IMR-90 (cell line): ENCODE data around the gene POFUT2. TPM values are rescaled to one million over a fixed set of nuclear protein-coding genes. Genes with fewer than 3 reads are reported as not detected.
"Not testable (repeated sequence)": the region's sequence is repeated elsewhere in the genome, so short reads cannot be mapped to it uniquely, and the experiment has no call there.

ENCODE experiments used
- ATAC-seq: fragments of 200-7000 bp; cut with Tn5 transposase; 2 replicates; pipeline ENCODE4 v1.9.1; 2020; ENCODE audit warnings: low read depth, mild to moderate bottlenecking, moderate library complexity
- BruUV-seq: library from RNA; stranded (reverse); fragments of 400-500 nt; replicated peaks from 2 replicates; lab custom pipeline; 2021; lab: Mats Ljungman, UMichigan
- CTCF ChIA-PET: fragments of 300-600 bp; formaldehyde crosslinking; extraction: SDS; loops from one replicate; lab custom pipeline; 2021; ENCODE audit warnings: antibody characterized with exemption; lab: Yijun Ruan, JAX
- POLR2A ChIA-PET: fragments of 300-600 bp; sonication (Branson Sonifier 250); formaldehyde crosslinking; loops from one replicate; lab custom pipeline; 2022; ENCODE audit warnings: antibody characterized with exemption; ENCODE audit not compliant: unreplicated experiment; lab: Charles Lee
- DNase-seq: peaks from one replicate; pipeline ENCODE4 v3.0.0; 2013
- H2AFZ ChIP-seq: replicated peaks from 2 replicates; pipeline ENCODE3; 2013; ENCODE audit warnings: low read length, mild to moderate bottlenecking; ENCODE audit not compliant: poor library complexity
- H2AK5ac ChIP-seq: 2 replicates; pipeline ENCODE4 v1.6.1; 2013; ENCODE audit warnings: low read depth, low read length, inconsistent platforms
- H2AK9ac ChIP-seq: replicated peaks from 2 replicates; pipeline ENCODE3; 2013; ENCODE audit warnings: mild to moderate bottlenecking, low read depth, low read length, moderate library complexity; ENCODE audit not compliant: poor library complexity
- H2BK120ac ChIP-seq: 2 replicates; pipeline ENCODE4 v1.6.1; 2013; ENCODE audit warnings: low read depth, low read length, inconsistent platforms
- H2BK15ac ChIP-seq: 3 replicates; pipeline ENCODE4 v1.6.1; 2013; ENCODE audit warnings: low read depth, low read length, inconsistent platforms
- H2BK20ac ChIP-seq: 2 replicates; pipeline ENCODE4 v1.6.1; 2013; ENCODE audit warnings: low read depth, mild to moderate bottlenecking, inconsistent platforms, low read length, moderate library complexity
- H2BK5ac ChIP-seq: 2 replicates; pipeline ENCODE4 v1.6.1; 2013; ENCODE audit warnings: mild to moderate bottlenecking, low read depth, low read length, inconsistent platforms; ENCODE audit not compliant: poor library complexity, severe bottlenecking
- H3K14ac ChIP-seq: replicated peaks from 2 replicates; pipeline ENCODE4 v1.6.1; 2013; ENCODE audit warnings: low read depth, low read length, inconsistent platforms
- H3K18ac ChIP-seq: 2 replicates; pipeline ENCODE4 v1.6.1; 2013; ENCODE audit warnings: low read depth, low read length, control low read depth
- H3K23ac ChIP-seq: 2 replicates; pipeline ENCODE4 v1.6.1; 2013; ENCODE audit warnings: low read depth, low read length, inconsistent platforms
- H3K27ac ChIP-seq: 2 replicates; pipeline ENCODE4 v1.5.1; 2013; ENCODE audit warnings: mild to moderate bottlenecking, control low read depth, low read length; ENCODE audit not compliant: insufficient read depth
- H3K27me3 ChIP-seq: 2 replicates; pipeline ENCODE4 v1.6.1; 2013; ENCODE audit warnings: low read length; ENCODE audit not compliant: control insufficient read depth, insufficient read depth
- H3K36me3 ChIP-seq: 2 replicates; pipeline ENCODE4 v1.6.1; 2013; ENCODE audit warnings: low read length, mixed read lengths; ENCODE audit not compliant: control insufficient read depth, insufficient read depth
- H3K4ac ChIP-seq: 2 replicates; pipeline ENCODE4 v1.6.1; 2013; ENCODE audit warnings: low read depth, low read length, inconsistent platforms
- H3K4me1 ChIP-seq: 2 replicates; pipeline ENCODE4 v1.6.1; 2013; ENCODE audit warnings: low read length, mixed read lengths; ENCODE audit not compliant: control insufficient read depth, insufficient read depth
- H3K4me2 ChIP-seq: 2 replicates; pipeline ENCODE4 v1.6.1; 2013; ENCODE audit warnings: low read depth, mild to moderate bottlenecking, control low read depth, low read length, moderate library complexity
- H3K4me3 ChIP-seq: 2 replicates; pipeline ENCODE4 v1.5.1; 2013; ENCODE audit warnings: low read depth, mild to moderate bottlenecking, control low read depth, low read length, moderate library complexity; ENCODE audit not compliant: insufficient read depth
- H3K56ac ChIP-seq: 2 replicates; pipeline ENCODE4 v1.6.1; 2013; ENCODE audit warnings: low read length, inconsistent platforms; ENCODE audit not compliant: insufficient read depth; ENCODE audit errors: extremely low read depth
- H3K79me1 ChIP-seq, 2 experiments: 2 replicates each; pipeline ENCODE4 v1.6.1; 2013; ENCODE audit warnings: low read length in 2 of 2, inconsistent platforms in 1 of 2, low read depth in 1 of 2
- H3K9ac ChIP-seq: 2 replicates; pipeline ENCODE4 v1.6.1; 2013; ENCODE audit warnings: low read depth, low read length, control low read depth
- H3K9me1 ChIP-seq: 2 replicates; pipeline ENCODE4 v1.6.1; 2013; ENCODE audit warnings: low read length, inconsistent platforms; ENCODE audit not compliant: insufficient read depth
- H3K9me3 ChIP-seq: 2 replicates; pipeline ENCODE4 v1.6.1; 2013; ENCODE audit warnings: low read length; ENCODE audit not compliant: control insufficient read depth, insufficient read depth
- H4K20me1 ChIP-seq: 2 replicates; pipeline ENCODE4 v1.6.1; 2013; ENCODE audit warnings: low read length, inconsistent platforms; ENCODE audit not compliant: insufficient read depth
- H4K5ac ChIP-seq: 2 replicates; pipeline ENCODE4 v1.6.1; 2013; ENCODE audit warnings: mild to moderate bottlenecking, low read depth, low read length, control low read depth
- H4K8ac ChIP-seq, 2 experiments: 2 replicates each; pipeline ENCODE4 v1.6.1; 2013; ENCODE audit warnings: low read depth in 2 of 2, low read length in 2 of 2, control low read depth in 1 of 2, inconsistent platforms in 1 of 2
- H4K91ac ChIP-seq: 2 replicates; pipeline ENCODE4 v1.6.1; 2013; ENCODE audit warnings: low read depth, low read length, inconsistent platforms; ENCODE audit not compliant: insufficient read depth
- WGBS, 2 experiments: methylation state at CpG; one replicate each; pipeline versions ENCODE4 v1.1.5 to v1.1.7; 2013; ENCODE audit warnings: missing lambda C conversion rate in 2 of 2; ENCODE audit not compliant: insufficient read length in 1 of 2; ENCODE audit errors: extremely low coverage in 2 of 2; 5-methylcytosine and 5-hydroxymethylcytosine counted together
- dilution Hi-C: fragments of 300-500 bp; cut with HindIII; formaldehyde crosslinking; loops from one replicate; pipeline ENCODE4 v1.14.3; 2018; ENCODE audit warnings: low sequenced_read_pairs; ENCODE audit not compliant: unreplicated experiment
- in situ Hi-C: fragments of 300-500 bp; cut with MboI; formaldehyde crosslinking; loops from 3 replicates; pipeline ENCODE4 v1.14.3; 2019; ENCODE audit warnings: low sequenced_read_pairs, inconsistent platforms, mixed read lengths
- intact Hi-C: fragments of 100-400 bp; cut with micrococcal nuclease; formaldehyde crosslinking; loops from 2 replicates; pipeline ENCODE4 v1.10.0; 2022
- polyA plus RNA-seq, 3 experiments: library from polyadenylated mRNA; depleted of rRNA; stranded (reverse); fragments of >200 nt; gene quantifications; 2 replicates each; pipeline ENCODE4 v1.2.3, GENCODE V29; 2012; ENCODE audit warnings: low replicate concordance in 1 of 3
- total RNA-seq: library from RNA; depleted of rRNA; stranded (reverse); fragments of >200 nt; gene quantifications from 2 replicates; pipeline ENCODE4 v1.2.3, GENCODE V29; 2012

POFUT2 gene
- total and polyA plus RNA-seq, 2 of the 4 experiments (the other 2 are of a cell fraction) = 18.8 to 59.3 TPM

DNA sequence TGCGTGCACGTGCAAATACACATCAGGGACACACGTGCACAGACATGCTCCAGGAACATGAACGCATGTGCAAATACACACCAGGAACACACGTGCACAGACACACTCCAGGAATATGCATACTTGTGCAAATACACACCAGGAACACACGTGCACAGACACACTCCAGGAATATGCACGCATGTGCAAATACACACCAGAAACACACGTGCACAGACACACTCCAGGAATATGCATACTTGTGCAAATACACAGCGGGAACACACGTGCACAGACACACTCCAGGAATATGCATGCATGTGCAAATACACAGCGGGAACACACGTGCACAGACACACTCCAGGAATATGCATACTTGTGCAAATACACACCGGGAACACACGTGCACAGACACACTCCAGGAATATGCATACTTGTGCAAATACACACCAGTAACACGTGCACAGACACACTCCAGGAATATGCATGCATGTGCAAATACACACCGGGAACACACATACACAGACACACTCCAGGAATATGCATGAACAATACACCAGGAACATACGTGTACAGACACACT is 20.0 kb upstream of the POFUT2 start:
- Histone ChIP-seq H3K4me2 (peak overlapping the region; percentile 5), H4K8ac (peak overlapping the region; percentile 67 to 92; a peak in 3 of 4 replicates), H3K27ac (peak overlapping the region; percentile 87), H2AFZ (peak overlapping the region; percentile 90), H3K9ac (peak overlapping the region; percentile 11; the same call in 1 of the 2 replicates), H4K5ac (peak overlapping the region; percentile 54; the same call in 1 of the 2 replicates), H3K79me1 (peaks cover 0 to 16% of the 10 kb centered on the region in 2 experiments; a peak in 2 of 4 replicates), H2BK20ac (peak overlapping the region; percentile 88), H3K4ac (peak overlapping the region; percentile 92), H3K9me1 (peaks cover 22% of the 10 kb centered on the region), H3K18ac (peak overlapping the region; percentile 58), H2BK120ac (peak overlapping the region; percentile 93), H2AK5ac (peak overlapping the region; percentile 93), H3K14ac (peak overlapping the region; percentile 77), H3K23ac (peak overlapping the region; percentile 63), H2BK5ac (peak overlapping the region; percentile 77), H3K56ac (peak overlapping the region; percentile 29; the same call in 1 of the 2 replicates), H4K91ac (peak overlapping the region; percentile 96), H2AK9ac (peak overlapping the region; percentile 85), H3K4me1 (peaks cover 31% of the 10 kb centered on the region)
- H3K36me3 ChIP-seq, H3K4me3 ChIP-seq, dilution Hi-C loops, intact Hi-C loops, H3K9me3 ChIP-seq, H2BK15ac ChIP-seq, in situ Hi-C loops, H4K20me1 ChIP-seq, ATAC-seq, BruUV-seq, DNase-seq, H3K27me3 ChIP-seq: not testable (repeated sequence)
- ChIA-PET POLR2A (interaction anchor here (1.8 kb wide), 1 partner anchor 13 kb away, joined by 4 read pairs; no protein-coding TSS in a partner anchor), CTCF (interaction anchor here (1.9 to 2.1 kb wide), 2 partner anchors 67 to 79 kb away, joined by 5 to 8 read pairs; no protein-coding TSS in a partner anchor)
- 91% methylated on average over 15 of the region's 17 CpGs; no CpG with 5 or more reads in 1 of the 2 experiments for WGBS, 2 experiments
